ENCODE data around the gene KRTAP4-4. TPM values are rescaled to one million over a fixed set of nuclear protein-coding genes. Genes with fewer than 3 reads are reported as not detected.

Gene KRTAP4-4
- total and polyA plus RNA-seq, 2 of the 8 experiments (the other 6 are each of a cell fraction or from before 2014, with no cell fraction given) = not detected

GRCh38 chr17:41177727-41178271, 17.3 kb upstream of the KRTAP4-4 start, which contains the start of gene KRTAP4-2 (continued):
- TF ChIP-seq CHD7 (IDR thresholded peaks at IDR 0.05; ENCODE audit: insufficient replicate concordance, low read length) (no peak), RAD21 (IDR thresholded peaks at IDR 0.05 in 1 of 2, conservative IDR thresholded peaks at IDR 0.05 in 1 of 2; ENCODE audit: low read depth in 2 of 2, low read length in 2 of 2) (no peak), GTF2F1 (IDR thresholded peaks at IDR 0.05; ENCODE audit: borderline replicate concordance, low read depth, low read length) (no peak), MAX (IDR thresholded peaks at IDR 0.05) (no peak)

All from H1 (cell line).